OCI-LY7 (cell line): ENCODE data around the gene MYO1F.

Experiments used
- CTCF ChIP-seq: fragments of 200-600 bp; sonication (generic); conservative IDR thresholded peaks from 2 replicates; pipeline ENCODE4 v1.5.1; 2014; ENCODE audit warnings: mild to moderate bottlenecking, antibody characterized with exemption, low read length, moderate library complexity, mixed read lengths
- EZH2phosphoT487 ChIP-seq: fragments of 200-600 bp; sonication (generic); IDR thresholded peaks from 2 replicates; pipeline ENCODE4 v1.6.1; 2018; ENCODE audit warnings: low read depth, borderline replicate concordance, mild to moderate bottlenecking, mixed run types, antibody characterized with exemption, low read length, moderate library complexity, mixed read lengths

GRCh38 chr19:8569066-8569771, 8.0 kb downstream of the MYO1F start:
- TF ChIP-seq CTCF (no peak), EZH2phosphoT487 (no peak)
